Endothelial cell of umbilical vein (primary cell): ENCODE data around the gene CIPC. TPM values are rescaled to one million over a fixed set of nuclear protein-coding genes. Genes with fewer than 3 reads are reported as not detected.

ENCODE experiments used
- BruUV-seq: library from RNA; stranded (reverse); fragments of 400-500 nt; replicated peaks from 2 replicates; lab custom pipeline; 2021; lab: Mats Ljungman, UMichigan
- CTCF ChIA-PET: fragments of 300-600, 350-600 bp; sonication (Branson Sonifier 250); formaldehyde crosslinking; loops from one replicate; lab custom pipeline; 2021; ENCODE audit warnings: antibody characterized with exemption, inconsistent platforms; lab: Charles Lee
- POLR2A ChIA-PET: fragments of 300-600, 350-600 bp; sonication (Branson Sonifier 250); formaldehyde crosslinking; loops from one replicate; lab custom pipeline; 2021; ENCODE audit warnings: antibody characterized with exemption, inconsistent platforms; lab: Charles Lee
- DNase-seq: peaks from one replicate; pipeline ENCODE4 v3.0.0-alpha.2; 2011; ENCODE audit warnings: low read depth, low spot score
- FAIRE-seq: peaks from 2 replicates; lab custom pipeline; 2011; peaks lifted over from hg19 to GRCh38; lab: Jason Lieb, UNC
- H2AFZ ChIP-seq: 2 replicates; pipeline ENCODE4 v1.6.0; 2012; ENCODE audit warnings: low read depth, low read length, control low read depth, inconsistent platforms
- H3K27ac ChIP-seq: 2 replicates; pipeline ENCODE4 v1.5.1; 2011; ENCODE audit warnings: low read depth, mild to moderate bottlenecking, control low read depth, low read length, moderate library complexity; ENCODE audit not compliant: insufficient read depth
- H3K27me3 ChIP-seq, 2 experiments: 2 replicates each; pipeline versions ENCODE4 v1.6.0 to v1.6.1; 2011; ENCODE audit warnings: low read length in 2 of 2, mixed read lengths in 1 of 2; ENCODE audit not compliant: control insufficient read depth in 2 of 2, insufficient read depth in 2 of 2
- H3K36me3 ChIP-seq, 2 experiments: 2 replicates in 1 of 2; 3 replicates in 1 of 2; pipeline ENCODE4 v1.5.1; 2011; ENCODE audit warnings: low read length in 2 of 2, mild to moderate bottlenecking in 1 of 2, moderate library complexity in 1 of 2; ENCODE audit not compliant: control insufficient read depth in 2 of 2, insufficient read depth in 2 of 2; ENCODE audit errors: extremely low read depth in 1 of 2
- H3K4me1 ChIP-seq: 3 replicates; pipeline ENCODE4 v1.5.1; 2011; ENCODE audit warnings: mild to moderate bottlenecking, low read length; ENCODE audit not compliant: control insufficient read depth, insufficient read depth; ENCODE audit errors: extremely low read depth
- H3K4me2 ChIP-seq: 2 replicates; pipeline ENCODE4 v1.6.1; 2011; ENCODE audit warnings: low read length, control low read depth, mixed read lengths; ENCODE audit not compliant: insufficient read depth
- H3K4me3 ChIP-seq, 3 experiments: fragments of 200-600 bp in 1 of 3; sonication (generic), shearing (Covaris generic) in 1 of 3; replicated peaks in 1 of 3; 2 replicates each; pipeline ENCODE4 v1.5.1; 2011 to 2016; ENCODE audit warnings: control low read depth in 3 of 3, low read length in 3 of 3, mild to moderate bottlenecking in 2 of 3, inconsistent platforms in 1 of 3, low read depth in 1 of 3, moderate library complexity in 1 of 3; ENCODE audit not compliant: insufficient read depth in 1 of 3
- H3K79me2 ChIP-seq: 2 replicates; pipeline ENCODE4 v1.6.0; 2012; ENCODE audit warnings: low read length, inconsistent platforms; ENCODE audit not compliant: control insufficient read depth, insufficient read depth
- H3K9ac ChIP-seq: replicated peaks from 2 replicates; pipeline ENCODE3; 2011; ENCODE audit warnings: low read length, control low read depth; ENCODE audit not compliant: insufficient read depth; ENCODE audit errors: extremely low read depth
- H3K9me1 ChIP-seq: replicated peaks from 3 replicates; pipeline ENCODE4 v1.6.0; 2011; ENCODE audit warnings: mild to moderate bottlenecking, low read length; ENCODE audit not compliant: control insufficient read depth, insufficient read depth; ENCODE audit errors: extremely low read depth
- H3K9me3 ChIP-seq: replicated peaks from 2 replicates; pipeline ENCODE4 v1.5.1; 2012; ENCODE audit warnings: low read length, inconsistent platforms; ENCODE audit not compliant: control insufficient read depth, insufficient read depth
- H4K20me1 ChIP-seq: replicated peaks from 2 replicates; pipeline ENCODE3; 2011; ENCODE audit warnings: mild to moderate bottlenecking, low read length; ENCODE audit not compliant: control insufficient read depth, insufficient read depth; ENCODE audit errors: extremely low read depth
- EZH2 ChIP-seq: IDR thresholded peaks from 2 replicates; pipeline ENCODE4 v1.6.1; 2012; ENCODE audit warnings: borderline replicate concordance, low read depth, mild to moderate bottlenecking, moderate library complexity, low read length, inconsistent platforms; ENCODE audit not compliant: severe bottlenecking
- FOS ChIP-seq: IDR thresholded peaks from 2 replicates; pipeline ENCODE4 v1.6.1; 2011; ENCODE audit warnings: mild to moderate bottlenecking, low read length, moderate library complexity, borderline replicate concordance; ENCODE audit not compliant: insufficient read depth
- GATA2 ChIP-seq: IDR thresholded peaks from 2 replicates; pipeline ENCODE4 v1.7.0; 2011; ENCODE audit warnings: low read depth, mild to moderate bottlenecking, moderate library complexity, mixed read lengths, low read length; ENCODE audit not compliant: insufficient read length, insufficient read depth
- JUN ChIP-seq: IDR thresholded peaks from 2 replicates; pipeline ENCODE4 v1.6.1; 2011; ENCODE audit warnings: borderline replicate concordance, low read depth; ENCODE audit not compliant: insufficient read length, insufficient read depth
- MYC ChIP-seq: IDR thresholded peaks from one replicate; pipeline ENCODE4 v1.6.1; 2011; ENCODE audit warnings: mild to moderate bottlenecking, low read depth, low read length
- POLR2A ChIP-seq: IDR thresholded peaks from 2 replicates; pipeline ENCODE4 v1.6.1; 2012; ENCODE audit warnings: low read depth, mild to moderate bottlenecking, control low read depth, low read length
- POLR2AphosphoS5 ChIP-seq: IDR thresholded peaks from 2 replicates; pipeline ENCODE4 v1.6.1; 2012; ENCODE audit warnings: low read depth, mild to moderate bottlenecking, control low read depth, low read length, moderate library complexity; ENCODE audit not compliant: insufficient read depth
- dilution Hi-C: fragments of 300-500 bp; cut with MboI; formaldehyde crosslinking; loops from one replicate; pipeline ENCODE4 v1.15.0; 2019; ENCODE audit warnings: low sequenced_read_pairs; ENCODE audit not compliant: extremely low pct_ligation_motif_present
- intact Hi-C: fragments of 100-400 bp; cut with micrococcal nuclease; formaldehyde crosslinking; loops from one replicate; pipeline ENCODE4 v1.10.0; 2022
- polyA plus RNA-seq, 4 experiments: library from polyadenylated mRNA; depleted of rRNA in 3 of 4; stranded (reverse) in 3 of 4; unstranded in 1 of 4; fragments of >200 nt; gene quantifications; 2 replicates each; pipeline versions ENCODE4 v1.2.1 to v1.2.3, GENCODE V29; 2011 to 2012; ENCODE audit warnings: missing spikeins in 1 of 4
- total RNA-seq: library from RNA; stranded (reverse); gene quantifications from 2 replicates; pipeline ENCODE4 v1.2.3, GENCODE V29; 2021
- TF ChIP-seq, protein P1 (sequence below), 2 donors: IDR thresholded peaks; 1 replicate in 1 of 2; 2 replicates in 1 of 2; pipeline ENCODE4 v1.5.1; 2011; ENCODE audit warnings: low read length in 2 of 2, mild to moderate bottlenecking in 2 of 2, moderate library complexity in 2 of 2, control low read depth in 1 of 2, inconsistent platforms in 1 of 2, low read depth in 1 of 2; ENCODE audit not compliant: insufficient read depth in 1 of 2; ENCODE audit errors: extremely low read depth in 1 of 2
- TF ChIP-seq, protein P2 (sequence below): IDR thresholded peaks from 2 replicates; pipeline ENCODE4 v1.6.1; 2011; ENCODE audit not compliant: insufficient read depth, insufficient read length

The CIPC gene
- total and polyA plus RNA-seq, 2 donors (not counting 3 experiments of a cell fraction or from before 2014, with no cell fraction given), result 8.8 to 17.4 TPM

DNA sequence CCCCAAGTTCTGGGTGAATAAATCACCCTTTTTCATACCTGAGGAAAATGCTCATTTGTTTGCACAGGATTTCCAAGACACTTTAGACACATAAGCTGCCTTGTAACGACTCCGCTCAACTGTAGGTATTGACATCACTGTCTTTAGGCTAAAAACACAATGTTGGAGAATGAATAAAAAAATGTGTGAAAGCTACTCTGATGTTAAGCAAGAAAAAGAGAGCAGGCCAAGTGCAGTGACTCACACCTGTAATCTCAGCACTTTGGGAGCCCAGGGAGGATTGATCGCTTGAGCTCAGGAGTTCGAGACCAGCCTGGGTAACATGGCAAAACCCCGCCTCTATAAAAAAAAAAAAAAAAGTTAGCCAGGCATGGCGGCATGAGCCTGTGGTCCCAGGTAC lies 11.1 kb upstream of the CIPC start:
- Histone ChIP-seq H3K4me3 (no peak overlapping the region), H3K36me3 (no peaks in the 10 kb centered on the region), H3K9me1 (no peaks in the 10 kb centered on the region), H3K27me3 (peaks cover 13 to 24% of the 10 kb centered on the region in 2 experiments), H3K9ac (no peak overlapping the region), H3K79me2 (no peaks in the 10 kb centered on the region), H3K9me3 (no peaks in the 10 kb centered on the region), H3K4me2 (no peak overlapping the region), H4K20me1 (no peaks in the 10 kb centered on the region), H2AFZ (no peak overlapping the region), H3K4me1 (no peaks in the 10 kb centered on the region), H3K27ac (no peak overlapping the region)
- FAIRE-seq (no peak), DNase-seq (no peak)
- no TSS peak for BruUV-seq
- dilution Hi-C loops, result loop anchor here (25.0 kb wide), 1 partner anchor 200 kb away; no protein-coding TSS in a partner anchor
- ChIA-PET CTCF (interaction anchor here (1.6 to 3.9 kb wide), 4 partner anchors 11 to 211 kb away, joined by 4 to 24 read pairs (median 12); no protein-coding TSS in a partner anchor), POLR2A (no interaction called here)
- intact Hi-C loops, result no loop called here
- TF ChIP-seq POLR2AphosphoS5 (no peak), FOS (no peak)
- TF ChIP-seq, protein P1, sequence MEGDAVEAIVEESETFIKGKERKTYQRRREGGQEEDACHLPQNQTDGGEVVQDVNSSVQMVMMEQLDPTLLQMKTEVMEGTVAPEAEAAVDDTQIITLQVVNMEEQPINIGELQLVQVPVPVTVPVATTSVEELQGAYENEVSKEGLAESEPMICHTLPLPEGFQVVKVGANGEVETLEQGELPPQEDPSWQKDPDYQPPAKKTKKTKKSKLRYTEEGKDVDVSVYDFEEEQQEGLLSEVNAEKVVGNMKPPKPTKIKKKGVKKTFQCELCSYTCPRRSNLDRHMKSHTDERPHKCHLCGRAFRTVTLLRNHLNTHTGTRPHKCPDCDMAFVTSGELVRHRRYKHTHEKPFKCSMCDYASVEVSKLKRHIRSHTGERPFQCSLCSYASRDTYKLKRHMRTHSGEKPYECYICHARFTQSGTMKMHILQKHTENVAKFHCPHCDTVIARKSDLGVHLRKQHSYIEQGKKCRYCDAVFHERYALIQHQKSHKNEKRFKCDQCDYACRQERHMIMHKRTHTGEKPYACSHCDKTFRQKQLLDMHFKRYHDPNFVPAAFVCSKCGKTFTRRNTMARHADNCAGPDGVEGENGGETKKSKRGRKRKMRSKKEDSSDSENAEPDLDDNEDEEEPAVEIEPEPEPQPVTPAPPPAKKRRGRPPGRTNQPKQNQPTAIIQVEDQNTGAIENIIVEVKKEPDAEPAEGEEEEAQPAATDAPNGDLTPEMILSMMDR (IDR thresholded peaks at IDR 0.05; ENCODE audit: extremely low read depth in 1 of 2, insufficient read depth in 1 of 2, low read depth in 1 of 2, low read length in 2 of 2), result no peak

DNA sequence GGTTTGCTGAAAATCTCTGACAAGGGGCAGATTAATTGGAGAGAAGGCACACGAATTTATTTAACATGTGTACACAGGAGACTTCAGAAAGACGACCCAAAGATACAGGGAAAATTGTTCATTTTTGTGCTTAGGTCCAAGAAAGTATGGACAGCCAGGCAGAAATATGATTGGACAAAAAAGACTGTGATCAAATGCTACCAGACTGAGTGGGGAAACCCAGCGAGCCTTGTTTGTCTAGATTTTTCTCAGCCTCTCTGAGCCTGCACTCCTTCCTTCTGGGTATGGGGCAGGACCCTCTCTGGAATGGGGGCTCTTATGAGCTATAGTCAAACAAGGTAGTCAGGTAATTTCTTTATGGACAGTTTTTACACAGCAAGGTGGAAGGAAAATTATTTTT lies 10.4 kb upstream of the CIPC start:
- BruUV-seq, result no TSS peak
- Histone ChIP-seq H2AFZ (no peak overlapping the region), H3K9me3 (no peaks in the 10 kb centered on the region), H3K79me2 (no peaks in the 10 kb centered on the region), H3K4me2 (no peak overlapping the region), H3K27me3 (peaks cover 11 to 24% of the 10 kb centered on the region in 2 experiments), H3K4me3 (no peak overlapping the region), H3K9ac (no peak overlapping the region), H4K20me1 (no peaks in the 10 kb centered on the region), H3K4me1 (no peaks in the 10 kb centered on the region), H3K9me1 (no peaks in the 10 kb centered on the region), H3K27ac (no peak overlapping the region), H3K36me3 (no peaks in the 10 kb centered on the region)
- TF ChIP-seq EZH2 (no peak), POLR2A (no peak), MYC (no peak), FOS (no peak), JUN (no peak), GATA2 (no peak), POLR2AphosphoS5 (no peak)
- TF ChIP-seq, protein P1 (IDR thresholded peaks at IDR 0.05; ENCODE audit: extremely low read depth in 1 of 2, insufficient read depth in 1 of 2, low read depth in 1 of 2, low read length in 2 of 2), result no peak
- TF ChIP-seq, protein P2, sequence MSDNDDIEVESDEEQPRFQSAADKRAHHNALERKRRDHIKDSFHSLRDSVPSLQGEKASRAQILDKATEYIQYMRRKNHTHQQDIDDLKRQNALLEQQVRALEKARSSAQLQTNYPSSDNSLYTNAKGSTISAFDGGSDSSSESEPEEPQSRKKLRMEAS, result no peak
- dilution Hi-C loops (loop anchor here (25.0 kb wide), 1 partner anchor 200 kb away; no protein-coding TSS in a partner anchor), intact Hi-C loops (no loop called here)
- no peak for FAIRE-seq
- CTCF ChIA-PET, result interaction anchor here (0.6 to 2.5 kb wide), 2 partner anchors 16 to 620 kb away, joined by 3 to 16 read pairs; no protein-coding TSS in a partner anchor
- DNase-seq, result no peak
- POLR2A ChIA-PET, result no interaction called here
